Suprapubic skin (tissue), 3 donors: ENCODE measurements around the gene MAB21L4.

Experiments used
- CTCF ChIP-seq, 2 donors: fragments of 200-600 bp in 1 of 2; fragments of 450-650 bp in 1 of 2; sonication (generic) in 1 of 2; IDR thresholded peaks; one replicate each; pipeline ENCODE4 v1.5.1; 2016 to 2019; ENCODE audit warnings: antibody characterized with exemption in 2 of 2, mild to moderate bottlenecking in 1 of 2, moderate library complexity in 1 of 2
- EP300 ChIP-seq: sonication (generic); formaldehyde crosslinking; IDR thresholded peaks from one replicate; pipeline ENCODE4 v1.6.1; 2017; ENCODE audit warnings: antibody characterized with exemption
- POLR2A ChIP-seq, 2 donors: fragments of 450-650 bp; IDR thresholded peaks; one replicate each; pipeline ENCODE4 v1.6.1; 2017; ENCODE audit warnings: antibody characterized with exemption in 2 of 2, mild to moderate bottlenecking in 2 of 2, moderate library complexity in 2 of 2

DNA sequence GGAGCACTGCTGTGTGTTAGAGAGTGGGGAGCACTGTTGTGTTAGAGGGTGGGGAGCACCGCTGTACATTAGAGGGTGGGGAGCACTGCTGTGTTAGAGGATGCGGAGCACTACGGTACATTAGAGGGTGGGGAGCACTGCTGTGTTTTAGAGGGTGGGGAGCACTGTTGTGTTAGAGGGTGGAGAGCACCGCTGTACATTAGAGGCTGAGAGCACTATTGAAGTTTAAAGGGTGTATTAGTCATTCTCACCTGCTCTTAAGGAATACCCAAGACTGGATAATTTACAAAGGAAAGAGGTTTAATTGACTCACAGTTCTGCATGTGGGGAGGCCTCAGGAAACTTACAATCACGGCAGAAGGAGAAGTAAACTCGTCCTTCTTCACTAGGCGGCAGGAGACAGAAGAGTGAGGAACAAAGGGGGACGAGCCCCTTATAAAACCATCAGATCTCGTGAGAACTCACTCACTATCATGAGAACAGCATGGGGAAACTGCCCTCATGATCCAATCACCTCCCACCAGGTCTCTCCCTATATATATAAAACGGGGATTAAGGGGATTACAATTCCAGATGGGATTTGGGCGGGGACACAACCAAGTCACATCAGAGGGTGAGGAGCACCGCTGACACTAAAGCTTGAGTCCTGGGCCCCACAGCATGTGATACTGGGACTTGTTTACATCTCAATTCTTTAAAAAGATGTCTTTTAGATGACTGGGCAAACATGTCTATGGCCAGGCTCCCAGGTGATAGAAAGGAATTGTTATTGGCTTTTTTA lies 46.9 kb downstream of the MAB21L4 start:
- TF ChIP-seq POLR2A (IDR thresholded peaks at IDR 0.05), result no peak
- no peak for TF ChIP-seq CTCF (IDR thresholded peaks at IDR 0.05)
- no peak for TF ChIP-seq EP300
